Measurements from ENCODE around the gene MAP1B.

MAP1B gene

DNA sequence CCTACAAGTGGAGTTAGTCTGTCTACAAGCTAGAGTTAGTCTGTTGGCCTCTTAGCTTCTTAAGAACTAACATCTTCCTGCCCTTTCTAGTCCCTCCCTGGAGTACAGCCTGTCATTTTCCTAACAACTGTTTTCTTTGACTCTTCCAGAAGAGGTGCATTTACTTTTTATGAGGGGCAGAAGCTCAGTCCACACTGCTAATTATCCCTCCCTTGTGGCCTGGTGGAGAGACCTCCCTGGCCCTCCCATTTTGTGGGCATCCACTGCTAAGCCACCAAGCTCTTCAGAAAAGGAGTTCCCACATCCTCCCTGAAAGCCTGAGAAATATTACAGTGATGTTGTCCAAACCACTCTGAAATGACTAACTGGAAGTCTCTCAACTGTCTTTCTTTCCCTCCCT, 8.0 kb downstream of the MAP1B start:
- H3K4me3 ChIP-seq (ENCODE audit: low read depth, low read length) = no peak overlapping the region
- TF ChIP-seq, protein P1, sequence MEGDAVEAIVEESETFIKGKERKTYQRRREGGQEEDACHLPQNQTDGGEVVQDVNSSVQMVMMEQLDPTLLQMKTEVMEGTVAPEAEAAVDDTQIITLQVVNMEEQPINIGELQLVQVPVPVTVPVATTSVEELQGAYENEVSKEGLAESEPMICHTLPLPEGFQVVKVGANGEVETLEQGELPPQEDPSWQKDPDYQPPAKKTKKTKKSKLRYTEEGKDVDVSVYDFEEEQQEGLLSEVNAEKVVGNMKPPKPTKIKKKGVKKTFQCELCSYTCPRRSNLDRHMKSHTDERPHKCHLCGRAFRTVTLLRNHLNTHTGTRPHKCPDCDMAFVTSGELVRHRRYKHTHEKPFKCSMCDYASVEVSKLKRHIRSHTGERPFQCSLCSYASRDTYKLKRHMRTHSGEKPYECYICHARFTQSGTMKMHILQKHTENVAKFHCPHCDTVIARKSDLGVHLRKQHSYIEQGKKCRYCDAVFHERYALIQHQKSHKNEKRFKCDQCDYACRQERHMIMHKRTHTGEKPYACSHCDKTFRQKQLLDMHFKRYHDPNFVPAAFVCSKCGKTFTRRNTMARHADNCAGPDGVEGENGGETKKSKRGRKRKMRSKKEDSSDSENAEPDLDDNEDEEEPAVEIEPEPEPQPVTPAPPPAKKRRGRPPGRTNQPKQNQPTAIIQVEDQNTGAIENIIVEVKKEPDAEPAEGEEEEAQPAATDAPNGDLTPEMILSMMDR (IDR thresholded peaks at IDR 0.05; ENCODE audit: insufficient read depth, low read depth, low read length, missing control alignments) = no peak
- no peak for DNase-seq (ENCODE audit: low read depth)

DNA sequence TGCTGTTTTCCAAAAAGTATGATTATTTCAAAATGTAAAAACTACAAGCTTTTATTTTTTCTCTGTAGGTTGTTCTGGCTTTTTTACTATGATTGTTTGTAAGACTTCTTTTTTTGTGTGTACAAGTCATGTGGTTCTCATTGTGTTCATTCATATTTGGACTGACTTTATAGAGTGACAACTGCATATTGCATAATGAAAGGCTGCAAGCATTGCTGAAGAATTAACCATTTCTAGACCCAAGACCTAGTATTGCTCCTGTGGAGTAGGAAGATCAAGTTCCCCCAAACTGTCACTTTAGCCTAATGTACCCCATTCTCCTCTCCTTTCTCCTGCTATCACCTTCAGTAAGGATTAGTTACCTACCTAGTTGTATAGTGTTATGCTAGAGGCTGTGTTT, 10.0 kb downstream of the MAP1B start:
- no peak for DNase-seq (ENCODE audit: low read depth)
- H3K4me3 ChIP-seq (ENCODE audit: low read depth, low read length) = no peak overlapping the region
- TF ChIP-seq, protein P1 (IDR thresholded peaks at IDR 0.05; ENCODE audit: insufficient read depth, low read depth, low read length, missing control alignments) = no peak

DNA sequence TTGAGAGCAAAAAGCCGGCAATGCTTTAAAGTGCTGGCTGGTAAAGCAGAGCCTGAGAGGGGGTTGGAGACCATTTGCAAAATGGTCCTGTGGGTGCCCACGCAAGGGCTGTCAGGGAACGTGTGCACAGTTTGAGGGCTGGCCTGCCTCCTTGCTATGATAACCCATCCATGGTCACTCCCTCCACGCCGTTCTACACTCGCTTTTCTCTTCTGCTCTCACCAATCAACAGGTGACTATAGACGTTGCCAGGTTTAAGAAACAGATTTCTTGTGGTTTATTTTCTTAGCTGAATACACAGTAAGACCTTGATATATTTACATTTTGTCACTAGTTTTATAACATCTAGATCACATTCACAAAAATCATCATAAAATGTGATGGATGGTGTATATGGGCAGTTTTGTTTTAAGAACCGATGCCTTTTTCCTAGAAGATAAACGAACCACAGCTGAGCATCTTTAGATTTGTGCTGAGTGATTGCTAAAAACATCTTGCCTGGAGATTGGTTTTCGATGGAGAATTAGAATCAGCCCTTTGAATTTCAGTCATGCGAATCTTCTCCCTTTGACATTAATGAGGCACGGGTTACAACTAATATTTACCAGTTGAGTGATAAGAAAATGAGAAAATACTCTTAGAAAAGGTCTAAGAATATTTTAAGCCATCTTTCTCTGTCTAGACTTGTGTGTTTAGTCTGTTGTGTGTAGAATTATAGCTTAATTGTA, 13.9 kb downstream of the MAP1B start:
- H3K4me3 ChIP-seq (ENCODE audit: low read depth, low read length) = no peak overlapping the region
- no peak for DNase-seq (ENCODE audit: low read depth)
- TF ChIP-seq, protein P1 (IDR thresholded peaks at IDR 0.05; ENCODE audit: insufficient read depth, low read depth, low read length, missing control alignments) = no peak

DNA sequence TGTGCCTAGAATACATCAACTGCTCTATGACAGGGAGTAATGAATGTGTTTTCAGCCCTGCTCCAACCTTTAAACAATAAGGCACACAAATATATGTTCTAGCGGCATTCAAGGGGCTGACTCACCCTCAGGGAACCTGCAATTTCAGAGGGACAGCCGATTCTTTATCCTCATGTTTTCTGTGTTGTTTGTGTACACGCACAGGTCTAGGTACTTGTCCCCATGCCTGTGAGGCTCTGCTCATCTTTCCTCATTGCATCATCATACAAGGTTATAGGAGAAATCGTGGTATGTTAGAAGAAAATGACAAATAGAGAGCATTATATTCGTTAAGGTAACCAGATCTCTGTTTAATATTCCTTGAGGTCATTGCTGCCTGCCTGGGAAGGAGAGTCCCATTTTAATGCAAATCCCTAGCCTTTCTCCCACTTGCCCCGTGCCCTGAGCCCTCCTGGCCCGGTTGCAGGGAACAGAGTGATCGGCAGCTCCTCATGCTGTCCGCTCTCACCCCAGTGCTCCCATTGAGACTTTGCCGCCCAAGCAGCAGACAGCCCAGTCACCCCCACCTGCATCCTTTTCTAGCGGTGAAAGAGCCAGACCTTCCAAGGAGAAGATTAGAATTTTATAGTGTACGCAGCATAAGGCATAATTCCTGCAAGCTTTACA, 14.6 kb downstream of the MAP1B start:
- no peak overlapping the region for H3K4me3 ChIP-seq (ENCODE audit: low read depth, low read length)
- TF ChIP-seq, protein P1 (IDR thresholded peaks at IDR 0.05; ENCODE audit: insufficient read depth, low read depth, low read length, missing control alignments) = no peak
- no peak for DNase-seq (ENCODE audit: low read depth)

DNA sequence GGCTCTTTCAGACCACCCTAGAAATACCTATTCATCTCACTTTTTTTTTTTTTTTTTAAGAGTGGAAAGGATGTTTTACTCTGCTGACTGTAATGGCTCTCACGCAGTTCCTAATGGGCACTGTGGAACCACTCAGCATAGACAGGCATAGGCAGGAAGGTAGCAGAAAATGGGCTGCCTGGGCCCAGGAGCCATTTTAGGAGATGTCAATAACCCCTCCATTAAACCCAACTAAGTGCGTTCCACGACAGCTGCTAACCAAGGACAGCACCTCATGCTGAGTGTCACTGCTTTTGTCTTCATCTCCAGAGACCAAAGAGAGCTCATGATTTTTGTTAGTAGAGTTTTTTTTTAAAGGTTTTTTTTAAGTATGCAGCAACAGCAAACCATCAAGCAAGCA, 15.3 kb downstream of the MAP1B start:
- TF ChIP-seq, protein P1 (IDR thresholded peaks at IDR 0.05; ENCODE audit: insufficient read depth, low read depth, low read length, missing control alignments) = no peak
- no peak overlapping the region for H3K4me3 ChIP-seq (ENCODE audit: low read depth, low read length)
- DNase-seq (ENCODE audit: low read depth) = no peak

DNA sequence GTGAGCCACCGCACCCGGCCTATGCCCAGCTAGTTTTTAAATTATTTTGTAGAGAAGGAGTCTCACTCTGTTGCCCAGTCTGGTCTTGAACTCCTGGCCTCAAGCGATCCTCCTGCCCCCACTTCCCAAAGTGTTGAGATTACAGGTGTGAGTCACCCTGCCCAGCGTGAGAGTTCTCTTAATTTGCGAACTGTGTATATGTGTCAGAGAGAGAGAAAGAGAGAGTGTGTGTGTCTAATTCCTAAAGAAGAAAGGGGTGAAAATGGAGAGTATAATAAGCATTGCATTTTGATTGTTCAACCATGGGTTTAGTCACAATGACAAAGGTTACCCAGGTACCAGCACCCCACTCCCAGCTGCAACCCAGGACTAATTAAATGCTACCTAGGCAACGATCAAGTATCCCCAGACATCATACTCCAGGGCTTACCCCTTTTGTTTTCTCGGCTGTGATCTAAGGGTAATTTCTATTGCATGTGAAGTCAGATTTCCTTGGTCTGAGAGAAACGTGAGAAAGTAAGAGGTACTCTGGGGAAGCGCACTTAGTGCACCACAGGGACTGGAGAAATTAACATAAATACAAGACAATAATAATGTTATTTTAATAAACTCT, 16.6 kb downstream of the MAP1B start:
- DNase-seq (ENCODE audit: low read depth) = no peak
- H3K4me3 ChIP-seq (ENCODE audit: low read depth, low read length) = no peak overlapping the region
- TF ChIP-seq, protein P1 (IDR thresholded peaks at IDR 0.05; ENCODE audit: insufficient read depth, low read depth, low read length, missing control alignments) = no peak
